HL-60 (cell line): ENCODE data around the gene NUTM2F.
"Not testable (repeated sequence)": the region's sequence is repeated elsewhere in the genome, so short reads cannot be mapped to it uniquely, and the experiment has no call there.

Experiments used
- CTCF ChIP-seq: IDR thresholded peaks from one replicate; pipeline ENCODE4 v1.5.1; 2011; ENCODE audit warnings: low read length, control low read depth, inconsistent platforms; ENCODE audit not compliant: insufficient read depth
- GABPA ChIP-seq: IDR thresholded peaks from 2 replicates; pipeline ENCODE4 v1.6.1; 2012; ENCODE audit warnings: low read depth
- POLR2AphosphoS5 ChIP-seq: IDR thresholded peaks from 2 replicates; pipeline ENCODE4 v1.6.1; 2012; ENCODE audit warnings: low read depth

GRCh38 chr9:94336445-94336844 is 8.0 kb upstream of the NUTM2F start:
- not testable (repeated sequence) for TF ChIP-seq CTCF, POLR2AphosphoS5, GABPA
